ENCODE data around the gene KCNG2. TPM values are rescaled to one million over a fixed set of nuclear protein-coding genes. Genes with fewer than 3 reads are reported as not detected.

Gene KCNG2
- total and polyA plus RNA-seq, 2 of the 4 experiments (the other 2 are of a cell fraction), result not detected

DNA sequence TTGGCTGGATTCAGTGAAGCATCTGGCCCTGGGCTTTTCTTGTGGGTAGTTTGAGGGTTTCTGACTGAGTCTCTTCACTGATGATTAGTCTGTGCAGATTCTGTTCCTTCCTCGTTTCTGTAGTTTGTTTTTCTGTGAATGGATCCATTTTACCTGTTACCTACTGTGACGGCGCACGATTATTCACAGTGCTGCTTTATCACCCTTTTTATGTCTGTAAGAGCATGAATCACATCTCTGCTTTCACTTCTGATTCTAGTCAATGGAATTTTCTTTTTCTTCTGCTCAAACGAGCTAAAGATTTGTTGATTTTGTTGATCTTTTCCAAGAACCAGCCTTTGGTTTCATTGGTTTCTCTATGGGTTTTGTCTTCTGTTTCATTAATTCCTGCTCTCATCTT is 92.9 kb downstream of the KCNG2 start:
- Histone ChIP-seq H3K79me1 (ENCODE audit: low read depth in 1 of 2, low read length in 2 of 2) (no peaks in the 10 kb centered on the region), H3K9ac (ENCODE audit: low read depth, low read length) (no peak overlapping the region), H4K20me1 (ENCODE audit: insufficient read depth, low read length) (no peaks in the 10 kb centered on the region), H3K18ac (ENCODE audit: low read depth, low read length) (no peak overlapping the region), H4K5ac (ENCODE audit: low read depth, low read length) (no peak overlapping the region), H4K8ac (ENCODE audit: low read depth in 2 of 2, low read length in 2 of 2) (no peak overlapping the region), H2AK5ac (ENCODE audit: low read depth, low read length) (no peak overlapping the region), H2BK120ac (ENCODE audit: low read depth, low read length) (no peak overlapping the region), H3K36me3 (ENCODE audit: control insufficient read depth, insufficient read depth, low read length) (no peaks in the 10 kb centered on the region), H3K9me3 (ENCODE audit: control insufficient read depth, insufficient read depth, low read length) (peaks cover 28% of the 10 kb centered on the region), H2AFZ (replicated peaks; ENCODE audit: low read length, poor library complexity) (no peak overlapping the region), H3K56ac (ENCODE audit: extremely low read depth, insufficient read depth, low read length) (no peak overlapping the region), H3K27ac (ENCODE audit: insufficient read depth, low read length) (no peak overlapping the region), H3K4me2 (ENCODE audit: low read depth, low read length) (no peak overlapping the region), H3K27me3 (ENCODE audit: control insufficient read depth, insufficient read depth, low read length) (no peaks in the 10 kb centered on the region), H3K23ac (ENCODE audit: low read depth, low read length) (no peak overlapping the region), H2AK9ac (replicated peaks; ENCODE audit: low read depth, low read length, poor library complexity) (no peak overlapping the region), H4K91ac (ENCODE audit: insufficient read depth, low read depth, low read length) (no peak overlapping the region), H2BK20ac (ENCODE audit: low read depth, low read length) (no peak overlapping the region), H2BK5ac (ENCODE audit: low read depth, low read length, poor library complexity, severe bottlenecking) (no peak overlapping the region), H3K4ac (ENCODE audit: low read depth, low read length) (no peak overlapping the region), H3K4me3 (ENCODE audit: insufficient read depth, low read depth, low read length) (no peak overlapping the region), H3K9me1 (ENCODE audit: insufficient read depth, low read length) (no peaks in the 10 kb centered on the region), H2BK15ac (ENCODE audit: low read depth, low read length) (no peak overlapping the region), H3K4me1 (ENCODE audit: control insufficient read depth, insufficient read depth, low read length) (no peaks in the 10 kb centered on the region), H3K14ac (replicated peaks; ENCODE audit: low read depth, low read length) (no peak overlapping the region)
- TF ChIP-seq POLR2A (IDR thresholded peaks at IDR 0.05; ENCODE audit: low read depth, low read length) (no peak), RAD21 (IDR thresholded peaks at IDR 0.05; ENCODE audit: low read length) (no peak), MAFK (IDR thresholded peaks at IDR 0.05; ENCODE audit: low read depth, low read length) (no peak), FOS (IDR thresholded peaks at IDR 0.05; ENCODE audit: low read depth, low read length) (no peak), CEBPB (IDR thresholded peaks at IDR 0.05; ENCODE audit: low read depth, low read length) (no peak), MXI1 (IDR thresholded peaks at IDR 0.05; ENCODE audit: borderline replicate concordance, low read depth, low read length) (no peak), MAZ (IDR thresholded peaks at IDR 0.05; ENCODE audit: borderline replicate concordance, low read depth, low read length) (no peak), RFX5 (IDR thresholded peaks at IDR 0.05; ENCODE audit: low read depth, low read length) (no peak), CHD1 (IDR thresholded peaks at IDR 0.05; ENCODE audit: low read depth, low read length) (no peak), SMC3 (IDR thresholded peaks at IDR 0.05; ENCODE audit: low read depth, low read length) (no peak), NFE2L2 (IDR thresholded peaks at IDR 0.05; ENCODE audit: low read depth, low read length) (no peak), RCOR1 (IDR thresholded peaks at IDR 0.05; ENCODE audit: insufficient replicate concordance, low read length) (no peak), BHLHE40 (IDR thresholded peaks at IDR 0.05; ENCODE audit: low read depth, low read length) (no peak)
- TF ChIP-seq, protein P1, sequence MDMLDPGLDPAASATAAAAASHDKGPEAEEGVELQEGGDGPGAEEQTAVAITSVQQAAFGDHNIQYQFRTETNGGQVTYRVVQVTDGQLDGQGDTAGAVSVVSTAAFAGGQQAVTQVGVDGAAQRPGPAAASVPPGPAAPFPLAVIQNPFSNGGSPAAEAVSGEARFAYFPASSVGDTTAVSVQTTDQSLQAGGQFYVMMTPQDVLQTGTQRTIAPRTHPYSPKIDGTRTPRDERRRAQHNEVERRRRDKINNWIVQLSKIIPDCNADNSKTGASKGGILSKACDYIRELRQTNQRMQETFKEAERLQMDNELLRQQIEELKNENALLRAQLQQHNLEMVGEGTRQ (IDR thresholded peaks at IDR 0.05; ENCODE audit: low read depth, low read length), result no peak
- TF ChIP-seq, protein P2, sequence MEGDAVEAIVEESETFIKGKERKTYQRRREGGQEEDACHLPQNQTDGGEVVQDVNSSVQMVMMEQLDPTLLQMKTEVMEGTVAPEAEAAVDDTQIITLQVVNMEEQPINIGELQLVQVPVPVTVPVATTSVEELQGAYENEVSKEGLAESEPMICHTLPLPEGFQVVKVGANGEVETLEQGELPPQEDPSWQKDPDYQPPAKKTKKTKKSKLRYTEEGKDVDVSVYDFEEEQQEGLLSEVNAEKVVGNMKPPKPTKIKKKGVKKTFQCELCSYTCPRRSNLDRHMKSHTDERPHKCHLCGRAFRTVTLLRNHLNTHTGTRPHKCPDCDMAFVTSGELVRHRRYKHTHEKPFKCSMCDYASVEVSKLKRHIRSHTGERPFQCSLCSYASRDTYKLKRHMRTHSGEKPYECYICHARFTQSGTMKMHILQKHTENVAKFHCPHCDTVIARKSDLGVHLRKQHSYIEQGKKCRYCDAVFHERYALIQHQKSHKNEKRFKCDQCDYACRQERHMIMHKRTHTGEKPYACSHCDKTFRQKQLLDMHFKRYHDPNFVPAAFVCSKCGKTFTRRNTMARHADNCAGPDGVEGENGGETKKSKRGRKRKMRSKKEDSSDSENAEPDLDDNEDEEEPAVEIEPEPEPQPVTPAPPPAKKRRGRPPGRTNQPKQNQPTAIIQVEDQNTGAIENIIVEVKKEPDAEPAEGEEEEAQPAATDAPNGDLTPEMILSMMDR (conservative IDR thresholded peaks at IDR 0.05; ENCODE audit: low read depth, low read length), result no peak
- TF ChIP-seq, protein P3, sequence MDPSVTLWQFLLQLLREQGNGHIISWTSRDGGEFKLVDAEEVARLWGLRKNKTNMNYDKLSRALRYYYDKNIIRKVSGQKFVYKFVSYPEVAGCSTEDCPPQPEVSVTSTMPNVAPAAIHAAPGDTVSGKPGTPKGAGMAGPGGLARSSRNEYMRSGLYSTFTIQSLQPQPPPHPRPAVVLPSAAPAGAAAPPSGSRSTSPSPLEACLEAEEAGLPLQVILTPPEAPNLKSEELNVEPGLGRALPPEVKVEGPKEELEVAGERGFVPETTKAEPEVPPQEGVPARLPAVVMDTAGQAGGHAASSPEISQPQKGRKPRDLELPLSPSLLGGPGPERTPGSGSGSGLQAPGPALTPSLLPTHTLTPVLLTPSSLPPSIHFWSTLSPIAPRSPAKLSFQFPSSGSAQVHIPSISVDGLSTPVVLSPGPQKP (IDR thresholded peaks at IDR 0.05; ENCODE audit: borderline replicate concordance, low read depth, low read length), result no peak
- BruUV-seq (replicated peaks), result no TSS peak
- POLR2A ChIA-PET (ENCODE audit: unreplicated experiment), result no interaction called here
- no CpG with 5 or more reads among the region's 5 CpGs for WGBS, 2 experiments (ENCODE audit: extremely low coverage in 2 of 2, insufficient read length in 1 of 2)
- dilution Hi-C loops (cut with HindIII; ENCODE audit: low sequenced_read_pairs, unreplicated experiment), result no loop called here
- in situ Hi-C loops (cut with MboI; ENCODE audit: low sequenced_read_pairs), result no loop called here
- intact Hi-C loops (cut with micrococcal nuclease), result no loop called here
- CTCF ChIA-PET, result no interaction called here
- ATAC-seq (ENCODE audit: low read depth) (no peak), DNase-seq (no peak)

All from IMR-90 (cell line).